HepG2 (cell line): ENCODE data around the gene EPX. TPM values are rescaled to one million over a fixed set of nuclear protein-coding genes. Genes with fewer than 3 reads are reported as not detected.

Source experiments
- ATAC-seq: fragments of 200-7000 bp; cut with Tn5 transposase; 3 replicates; pipeline ENCODE4 v1.9.1; 2020; ENCODE audit warnings: mild to moderate bottlenecking, moderate library complexity
- BruUV-seq: library from RNA; stranded (reverse); fragments of 400-500 nt; replicated peaks from 2 replicates; lab custom pipeline; 2021; lab: Mats Ljungman, UMichigan
- CTCF ChIA-PET: fragments of 300-600 bp; formaldehyde crosslinking; extraction: SDS; loops from one replicate; lab custom pipeline; 2021; ENCODE audit warnings: low total read pairs, inconsistent platforms, low intra/inter-chr PET ratio; lab: Yijun Ruan, JAX
- POLR2A ChIA-PET: fragments of 350-600 bp; sonication (Branson Sonifier 250); formaldehyde crosslinking; loops from one replicate; lab custom pipeline; 2020; ENCODE audit warnings: antibody characterized with exemption, inconsistent platforms; lab: Yijun Ruan, JAX
- DNase-seq: peaks from one replicate; pipeline ENCODE4 v3.0.0-alpha.2; 2015; ENCODE audit warnings: low spot score
- FAIRE-seq: peaks from 3 replicates; lab custom pipeline; 2011; peaks lifted over from hg19 to GRCh38; lab: Jason Lieb, UNC
- H2AFZ ChIP-seq: one replicate; pipeline ENCODE4 v1.6.1; 2011; ENCODE audit warnings: low read length, inconsistent platforms
- H3K27ac ChIP-seq: fragments of 300-600 bp; 3 replicates; pipeline ENCODE4 v1.8.0; 2011; ENCODE audit warnings: mixed run types, mild to moderate bottlenecking, mixed read lengths, low read length, inconsistent platforms; ENCODE audit not compliant: insufficient read depth; ENCODE audit errors: extremely low read length
- H3K27me3 ChIP-seq, 2 experiments: fragments of 200-600 bp in 1 of 2; 2 replicates in 1 of 2; 3 replicates in 1 of 2; pipeline versions ENCODE4 v1.6.0 to v1.8.0; 2011; ENCODE audit warnings: low read length in 2 of 2, mild to moderate bottlenecking in 2 of 2, moderate library complexity in 2 of 2, inconsistent platforms in 1 of 2; ENCODE audit not compliant: insufficient read depth in 2 of 2, control insufficient read depth in 1 of 2
- H3K36me3 ChIP-seq, 2 experiments: fragments of 200-600 bp in 1 of 2; replicated peaks in 1 of 2; 2 replicates in 1 of 2; 3 replicates in 1 of 2; pipeline versions ENCODE4 v1.5.1 to v1.8.0; 2011; ENCODE audit warnings: low read length in 2 of 2, inconsistent platforms in 1 of 2; ENCODE audit not compliant: insufficient read depth in 2 of 2, control insufficient read depth in 1 of 2
- H3K4me1 ChIP-seq: 2 replicates; pipeline ENCODE4 v1.5.1; 2012; ENCODE audit warnings: low read length, inconsistent platforms; ENCODE audit not compliant: insufficient read depth
- H3K4me2 ChIP-seq: 2 replicates; pipeline ENCODE4 v1.6.0; 2011; ENCODE audit warnings: low read depth, low read length, inconsistent platforms
- H3K4me3 ChIP-seq, 3 experiments: fragments of 200-600 bp in 1 of 3; sonication (generic), shearing (Covaris generic) in 1 of 3; replicated peaks in 1 of 3; 2 replicates each; pipeline ENCODE4 v1.5.1; 2011 to 2016; ENCODE audit warnings: low read length in 3 of 3, inconsistent platforms in 2 of 3, low read depth in 2 of 3, mild to moderate bottlenecking in 2 of 3, control low read depth in 1 of 3, mixed read lengths in 1 of 3; ENCODE audit not compliant: insufficient read depth in 1 of 3
- H3K79me2 ChIP-seq: one replicate; pipeline ENCODE4 v1.6.1; 2011; ENCODE audit warnings: low read length, inconsistent platforms; ENCODE audit not compliant: insufficient read depth
- H3K9ac ChIP-seq: 2 replicates; pipeline ENCODE4 v1.6.0; 2011; ENCODE audit warnings: mild to moderate bottlenecking, low read depth, low read length, inconsistent platforms; ENCODE audit not compliant: insufficient read depth
- H3K9me3 ChIP-seq: 2 replicates; pipeline ENCODE4 v1.5.1; 2012; ENCODE audit warnings: mild to moderate bottlenecking, low read length
- H4K20me1 ChIP-seq: 2 replicates; pipeline ENCODE4 v1.6.0; 2011; ENCODE audit warnings: inconsistent platforms, mild to moderate bottlenecking, low read length, moderate library complexity; ENCODE audit not compliant: insufficient read depth
- FOXK2 ChIP-seq: fragments of 450-650 bp; IDR thresholded peaks from 2 replicates; pipeline ENCODE4 v1.6.1; 2016
- MYC ChIP-seq: sonication (generic); formaldehyde crosslinking; IDR thresholded peaks from 2 replicates; pipeline ENCODE4 v1.9.0; 2021; ENCODE audit warnings: missing genetic modification reagents, borderline replicate concordance
- ZNF33A ChIP-seq: sonication (generic); formaldehyde crosslinking; IDR thresholded peaks from 2 replicates; pipeline ENCODE4 v1.5.1; 2020; ENCODE audit warnings: missing genetic modification reagents, mild to moderate bottlenecking, moderate library complexity, borderline replicate concordance
- ZNF782 ChIP-seq: sonication (generic); formaldehyde crosslinking; IDR thresholded peaks from 2 replicates; pipeline ENCODE4 v1.4.0; 2020; ENCODE audit warnings: missing genetic modification reagents, mild to moderate bottlenecking, borderline replicate concordance
- WGBS: methylation state at CpG from one replicate; pipeline ENCODE4 v1.1.6; 2017; ENCODE audit warnings: low lambda C conversion rate; 5-methylcytosine and 5-hydroxymethylcytosine counted together
- in situ Hi-C: cut with HindIII; loops from 2 replicates; pipeline ENCODE4 v1.10.0; 2017; ENCODE audit warnings: low pct_unique_long_range_greater_than_20kb; ENCODE audit not compliant: extremely low pct_ligation_motif_present
- intact Hi-C: fragments of 100-400 bp; cut with micrococcal nuclease; formaldehyde crosslinking; loops from one replicate; pipeline ENCODE4 v1.10.0; 2022; ENCODE audit not compliant: unreplicated experiment
- polyA plus RNA-seq, 8 experiments: library from polyadenylated mRNA; depleted of rRNA in 3 of 8; stranded (reverse) in 7 of 8; unstranded in 1 of 8; fragments of >200 nt; fragmentation: Illumina TruSeq in 4 of 8; extraction: Trizol in 4 of 8; gene quantifications; 2 replicates each; pipeline versions ENCODE4 v1.2.1 to v1.2.3, GENCODE V29; 2011 to 2016; ENCODE audit warnings: low read depth in 4 of 8, missing spikeins in 1 of 8, mixed read lengths in 1 of 8; ENCODE audit not compliant: insufficient read depth in 1 of 8
- total RNA-seq, 5 experiments: library from RNA; depleted of rRNA; stranded (reverse); fragments of >200 nt; fragmentation: Illumina TruSeq; extraction: Trizol; gene quantifications; 2 replicates each; pipeline ENCODE4 v1.2.3, GENCODE V29; 2016; ENCODE audit warnings: low read depth in 1 of 5
- TF ChIP-seq, protein P1 (sequence below): sonication (generic); formaldehyde crosslinking; IDR thresholded peaks from 2 replicates; pipeline ENCODE4 v1.5.0; 2020; ENCODE audit warnings: mild to moderate bottlenecking, missing genetic modification reagents, moderate library complexity
- TF ChIP-seq, protein P2 (sequence below): fragments of 450-650 bp; IDR thresholded peaks from 2 replicates; pipeline ENCODE4 v1.6.1; 2016

The EPX gene
- total and polyA plus RNA-seq, 2 of the 13 experiments (the other 11 are each of a cell fraction or from before 2014, with no cell fraction given): not detected

DNA sequence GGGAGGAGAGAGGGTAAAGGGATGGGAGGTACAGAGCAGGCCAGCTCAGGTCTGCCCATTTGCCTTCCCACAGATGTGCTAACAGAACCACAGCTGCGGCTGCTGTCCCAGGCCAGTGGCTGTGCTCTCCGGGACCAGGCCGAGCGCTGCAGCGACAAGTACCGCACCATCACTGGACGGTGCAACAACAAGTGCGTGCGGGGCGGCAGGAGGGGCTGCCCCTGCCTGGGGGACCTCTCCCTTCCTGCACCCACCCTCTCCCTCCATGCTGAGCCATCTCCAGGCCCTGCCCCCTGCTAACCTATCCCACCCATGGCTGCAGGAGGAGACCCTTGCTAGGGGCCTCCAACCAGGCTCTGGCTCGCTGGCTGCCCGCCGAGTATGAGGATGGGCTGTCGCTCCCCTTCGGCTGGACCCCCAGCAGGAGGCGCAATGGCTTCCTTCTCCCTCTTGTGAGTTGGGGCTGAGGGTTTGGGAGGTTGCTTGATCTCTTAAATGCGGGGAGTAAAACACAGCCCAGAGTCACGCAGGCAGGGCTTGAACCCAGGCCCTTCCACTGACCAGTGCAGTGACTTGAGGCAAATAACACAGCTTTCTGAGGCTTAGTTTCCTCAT is 1.2 kb downstream of the EPX start:
- H3K36me3 ChIP-seq: no peaks in the 10 kb centered on the region
- intact Hi-C loops: no loop called here
- H3K4me3 ChIP-seq: no peak overlapping the region
- H3K27me3 ChIP-seq: peaks cover 3 to 68% of the 10 kb centered on the region in 2 experiments; a peak in 4 of 5 replicates
- H3K9ac ChIP-seq: no peak overlapping the region
- ATAC-seq (peak; percentile 15; the same call in 2 of the 3 replicates), FAIRE-seq (no peak)
- no peak overlapping the region for H2AFZ ChIP-seq
- no peak for TF ChIP-seq MYC
- TF ChIP-seq, protein P1, sequence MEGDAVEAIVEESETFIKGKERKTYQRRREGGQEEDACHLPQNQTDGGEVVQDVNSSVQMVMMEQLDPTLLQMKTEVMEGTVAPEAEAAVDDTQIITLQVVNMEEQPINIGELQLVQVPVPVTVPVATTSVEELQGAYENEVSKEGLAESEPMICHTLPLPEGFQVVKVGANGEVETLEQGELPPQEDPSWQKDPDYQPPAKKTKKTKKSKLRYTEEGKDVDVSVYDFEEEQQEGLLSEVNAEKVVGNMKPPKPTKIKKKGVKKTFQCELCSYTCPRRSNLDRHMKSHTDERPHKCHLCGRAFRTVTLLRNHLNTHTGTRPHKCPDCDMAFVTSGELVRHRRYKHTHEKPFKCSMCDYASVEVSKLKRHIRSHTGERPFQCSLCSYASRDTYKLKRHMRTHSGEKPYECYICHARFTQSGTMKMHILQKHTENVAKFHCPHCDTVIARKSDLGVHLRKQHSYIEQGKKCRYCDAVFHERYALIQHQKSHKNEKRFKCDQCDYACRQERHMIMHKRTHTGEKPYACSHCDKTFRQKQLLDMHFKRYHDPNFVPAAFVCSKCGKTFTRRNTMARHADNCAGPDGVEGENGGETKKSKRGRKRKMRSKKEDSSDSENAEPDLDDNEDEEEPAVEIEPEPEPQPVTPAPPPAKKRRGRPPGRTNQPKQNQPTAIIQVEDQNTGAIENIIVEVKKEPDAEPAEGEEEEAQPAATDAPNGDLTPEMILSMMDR (CRISPR knock-in tag): peak; percentile 43
- TF ChIP-seq, all 625 proteins: peak for 1
- ChIA-PET POLR2A (no interaction called here), CTCF (no interaction called here)
- no TSS peak for BruUV-seq
- H3K4me1 ChIP-seq: no peaks in the 10 kb centered on the region
- H3K4me2 ChIP-seq: no peak overlapping the region
- H3K9me3 ChIP-seq: no peaks in the 10 kb centered on the region
- in situ Hi-C loops: no loop called here
- no peak for DNase-seq
- H4K20me1 ChIP-seq: no peaks in the 10 kb centered on the region
- no peaks in the 10 kb centered on the region for H3K79me2 ChIP-seq
- WGBS: 59% methylated on average over 18 of the region's 18 CpGs
- H3K27ac ChIP-seq: no peak overlapping the region

DNA sequence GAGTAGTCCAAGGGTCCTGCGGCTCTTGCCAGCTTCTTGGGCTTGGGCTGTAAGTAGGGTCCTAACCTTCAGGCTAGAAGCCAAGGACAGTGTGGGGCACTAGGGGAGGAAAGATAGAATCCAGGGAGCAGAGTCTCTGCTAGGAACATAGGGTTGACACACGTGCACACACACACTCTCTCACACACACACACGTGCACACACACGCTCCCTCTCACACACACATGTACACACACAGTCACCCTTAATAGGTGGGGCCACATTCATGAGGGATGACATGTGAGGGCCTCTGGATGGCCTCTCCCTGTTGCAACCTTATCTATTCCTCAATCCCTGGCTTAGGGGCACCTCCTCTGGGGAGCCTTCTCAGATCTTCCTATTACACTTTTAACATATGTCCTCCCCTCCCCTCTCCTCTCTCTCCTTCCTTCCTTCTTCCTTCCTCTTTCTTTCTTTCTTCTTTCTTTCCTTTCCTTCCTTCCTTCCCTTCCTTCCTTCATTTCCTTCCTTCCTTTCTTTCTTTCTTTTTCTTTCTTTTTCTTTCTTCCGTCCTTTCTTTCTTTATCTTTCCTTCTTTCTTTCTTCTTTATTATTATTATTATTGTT is 3.1 kb downstream of the EPX start:
- DNase-seq (no peak), FAIRE-seq (no peak), ATAC-seq (no peak)
- ChIA-PET CTCF (no interaction called here), POLR2A (no interaction called here)
- Histone ChIP-seq H4K20me1 (no peaks in the 10 kb centered on the region), H3K9ac (no peak overlapping the region), H3K9me3 (no peaks in the 10 kb centered on the region), H3K4me2 (no peak overlapping the region), H3K27ac (no peak overlapping the region), H3K4me1 (no peaks in the 10 kb centered on the region), H3K36me3 (no peaks in the 10 kb centered on the region), H2AFZ (no peak overlapping the region), H3K4me3 (no peak overlapping the region), H3K27me3 (peaks cover 5 to 67% of the 10 kb centered on the region in 2 experiments; a peak in 4 of 5 replicates), H3K79me2 (no peaks in the 10 kb centered on the region)
- intact Hi-C loops: no loop called here
- TF ChIP-seq, protein P2, sequence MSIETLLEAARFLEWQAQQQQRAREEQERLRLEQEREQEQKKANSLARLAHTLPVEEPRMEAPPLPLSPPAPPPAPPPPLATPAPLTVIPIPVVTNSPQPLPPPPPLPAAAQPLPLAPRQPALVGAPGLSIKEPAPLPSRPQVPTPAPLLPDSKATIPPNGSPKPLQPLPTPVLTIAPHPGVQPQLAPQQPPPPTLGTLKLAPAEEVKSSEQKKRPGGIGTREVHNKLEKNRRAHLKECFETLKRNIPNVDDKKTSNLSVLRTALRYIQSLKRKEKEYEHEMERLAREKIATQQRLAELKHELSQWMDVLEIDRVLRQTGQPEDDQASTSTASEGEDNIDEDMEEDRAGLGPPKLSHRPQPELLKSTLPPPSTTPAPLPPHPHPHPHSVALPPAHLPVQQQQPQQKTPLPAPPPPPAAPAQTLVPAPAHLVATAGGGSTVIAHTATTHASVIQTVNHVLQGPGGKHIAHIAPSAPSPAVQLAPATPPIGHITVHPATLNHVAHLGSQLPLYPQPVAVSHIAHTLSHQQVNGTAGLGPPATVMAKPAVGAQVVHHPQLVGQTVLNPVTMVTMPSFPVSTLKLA: peak; percentile 99
- TF ChIP-seq ZNF782 (no peak), ZNF33A (CRISPR knock-in tag) (no peak), FOXK2 (peak; percentile 29; the same call in 1 of the 2 replicates)
- in situ Hi-C loops: no loop called here
- no TSS peak for BruUV-seq
- 27% methylated on average over 5 of the region's 5 CpGs for WGBS
